NCI-H2227 (cell line): ENCODE data around the gene TMEM271.
"Not testable (repeated sequence)": the region's sequence is repeated elsewhere in the genome, so short reads cannot be mapped to it uniquely, and the experiment has no call there.

ENCODE experiments used
- DNase-seq: peaks from one replicate; lab custom pipeline; 2025; ENCODE audit not compliant: unreplicated experiment; lab: John Stamatoyannopoulos, UW

TMEM271 gene

GRCh38 chr4:610411-611261 lies 34.5 kb upstream of the TMEM271 start:
- no peak for DNase-seq

- DNase-seq, result no peak
These were observed 33.4 kb upstream of the TMEM271 start for GRCh38 chr4:609400-610050.

DNA sequence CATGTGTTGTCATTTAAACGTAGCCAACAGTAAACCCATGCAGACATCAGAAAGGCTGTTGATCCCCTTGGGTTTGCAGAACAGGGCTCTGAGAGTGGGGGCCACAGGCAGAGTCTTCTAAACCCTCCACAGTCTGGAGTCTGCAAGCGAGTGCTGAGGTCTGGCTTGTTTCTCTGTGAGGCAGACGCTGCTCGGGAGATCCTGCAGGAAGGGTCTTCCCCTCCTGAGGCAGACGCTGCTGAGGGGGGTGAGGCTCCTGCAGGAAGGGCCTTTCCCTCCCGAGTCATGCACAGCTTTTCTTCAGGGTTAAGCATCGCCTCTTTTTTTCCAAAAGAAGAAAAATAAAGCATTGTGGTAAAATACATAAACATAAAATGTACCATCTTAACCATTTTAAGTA lies 32.1 kb upstream of the TMEM271 start:
- DNase-seq, result no peak

- DNase-seq, result no peak
These were observed 29.8 kb upstream of the TMEM271 start for GRCh38 chr4:605702-606425.

GRCh38 chr4:604131-604530 lies 28.0 kb upstream of the TMEM271 start:
- DNase-seq, result no peak

DNA sequence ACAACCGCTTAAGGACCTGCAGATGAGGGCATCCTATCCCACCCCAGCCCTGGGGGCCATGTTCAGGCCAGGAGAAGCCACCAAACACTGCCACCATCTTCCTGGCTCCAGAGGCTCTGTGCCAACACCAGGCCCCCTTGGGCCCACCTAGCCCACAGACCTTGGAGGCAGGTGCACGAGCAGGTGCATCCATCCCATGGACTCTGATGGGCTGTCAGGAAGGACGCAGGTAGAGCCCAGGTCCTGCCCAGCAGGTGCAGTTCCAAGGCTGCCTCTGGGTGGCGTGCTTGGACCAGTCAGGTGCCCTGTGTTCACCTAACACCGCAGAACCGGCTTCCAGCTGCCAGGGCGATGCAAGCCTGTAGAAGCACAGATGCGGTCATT lies 26.5 kb upstream of the TMEM271 start:
- no peak for DNase-seq

- no peak for DNase-seq
These were observed 25.8 kb upstream of the TMEM271 start for GRCh38 chr4:601612-602558.

DNA sequence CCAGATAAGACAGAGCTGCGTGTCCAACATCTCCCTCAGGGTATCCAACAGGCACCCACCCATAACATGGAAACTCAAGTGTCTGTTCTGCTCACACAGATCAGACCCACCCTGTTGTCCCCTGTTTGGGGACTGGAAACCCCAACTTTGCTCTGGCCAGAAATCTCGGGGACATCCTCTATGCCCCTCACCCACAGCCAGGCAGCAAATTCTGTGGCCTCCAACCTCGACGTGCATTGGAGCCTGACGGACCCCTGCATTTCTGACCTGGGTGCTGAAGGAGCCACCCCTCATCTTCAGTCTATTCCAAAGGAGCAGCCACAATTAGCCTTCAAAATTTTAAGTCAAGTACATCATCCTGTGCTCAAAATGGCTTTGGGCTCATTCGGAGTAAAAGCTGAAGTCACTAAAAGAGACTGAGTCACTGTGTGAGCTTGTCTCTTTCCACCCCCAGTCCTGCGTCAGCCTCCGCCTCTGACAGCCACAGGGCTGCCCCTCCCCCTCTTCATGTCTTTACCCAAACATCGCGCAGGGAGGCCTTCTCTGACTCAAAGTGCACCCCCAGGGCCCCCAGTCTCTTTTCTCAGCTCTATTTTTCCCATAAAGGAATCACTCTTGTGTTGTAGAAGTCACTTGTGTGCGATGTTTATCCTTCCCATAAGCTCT lies 24.9 kb upstream of the TMEM271 start:
- DNase-seq, result no peak

GRCh38 chr4:600166-600565 lies 24.1 kb upstream of the TMEM271 start:
- DNase-seq, result no peak

GRCh38 chr4:598925-599324 lies 22.8 kb upstream of the TMEM271 start:
- no peak for DNase-seq

DNA sequence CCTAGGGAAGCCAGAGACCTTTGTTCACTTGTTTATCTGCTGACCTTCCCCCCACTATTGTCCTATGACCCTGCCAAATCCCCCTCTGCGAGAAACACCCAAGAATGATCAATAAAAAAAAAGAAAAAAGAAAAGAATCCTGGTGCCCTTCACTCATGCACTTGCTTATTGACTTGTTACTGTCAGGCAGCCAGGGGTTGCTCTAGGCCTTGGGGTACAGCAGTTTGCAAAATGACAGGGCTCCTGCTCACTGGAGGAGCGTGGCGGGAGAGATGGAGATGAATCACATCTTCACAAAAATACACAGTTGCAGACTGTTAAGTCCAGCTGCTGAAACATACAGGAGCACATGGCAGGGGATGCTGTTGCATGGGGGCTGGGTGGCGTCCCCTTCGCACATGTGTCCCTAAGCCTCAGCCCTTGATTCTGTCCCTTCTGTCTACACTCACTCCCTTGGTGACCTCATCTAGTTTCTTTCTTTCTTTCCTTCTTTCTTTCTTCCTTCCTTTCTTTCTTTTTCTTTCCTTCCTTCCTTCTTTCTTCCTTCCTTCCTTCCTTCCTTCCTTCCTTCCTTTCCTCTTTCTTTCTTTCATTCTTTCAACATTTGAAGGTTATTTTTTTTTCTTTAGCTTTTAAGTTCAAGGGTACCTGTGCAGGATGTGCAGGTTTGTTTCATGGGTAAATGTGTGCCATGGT lies 16.9 kb upstream of the TMEM271 start:
- no peak for DNase-seq

DNA sequence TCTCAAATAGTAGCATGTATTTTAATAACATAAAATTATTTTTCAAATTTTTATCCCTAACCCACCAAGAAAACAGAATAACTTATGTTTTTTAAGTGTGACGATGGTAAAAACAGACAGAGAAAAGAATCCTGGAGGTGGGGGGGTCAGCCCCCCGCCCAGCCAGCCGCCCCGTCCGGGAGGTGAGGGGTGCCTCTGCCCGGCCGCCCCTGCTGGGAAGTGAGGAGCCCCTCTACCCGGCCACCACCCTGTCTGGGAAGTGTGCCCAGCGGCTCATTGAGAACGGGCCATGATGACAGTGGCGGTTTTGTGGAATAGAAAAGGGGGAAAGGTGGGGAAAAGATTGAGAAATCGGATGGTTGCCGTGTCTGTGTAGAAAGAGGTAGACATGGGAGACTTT lies 16.1 kb upstream of the TMEM271 start:
- DNase-seq, result not testable (repeated sequence)

DNA sequence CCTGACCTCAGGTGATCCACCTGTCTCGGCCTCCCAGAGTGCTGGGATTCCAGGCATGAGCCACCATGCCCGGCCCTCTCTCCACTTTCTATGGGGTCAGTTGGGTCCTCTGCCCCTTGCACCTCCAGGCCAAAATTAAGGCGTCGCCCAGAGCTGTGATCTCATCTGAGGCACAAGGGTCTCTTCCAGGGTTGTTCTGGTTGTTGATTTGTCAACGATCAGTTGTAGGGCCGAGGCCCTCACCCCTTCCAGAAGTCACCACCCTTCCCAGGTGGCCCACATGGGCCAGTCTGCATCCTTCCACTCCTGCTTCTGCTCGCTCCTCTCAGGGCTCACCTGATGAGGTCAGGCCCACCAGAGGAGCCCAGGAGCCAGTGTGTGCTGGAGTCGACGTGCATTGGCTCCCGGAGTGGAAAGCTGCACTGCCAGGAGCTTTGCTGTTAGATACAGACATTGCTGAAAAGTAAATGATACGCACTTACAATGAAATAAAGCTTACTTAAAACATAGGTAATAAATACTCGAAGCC lies 14.3 kb upstream of the TMEM271 start:
- no peak for DNase-seq

GRCh38 chr4:589219-589963 lies 13.3 kb upstream of the TMEM271 start:
- no peak for DNase-seq

GRCh38 chr4:588351-588849 lies 12.3 kb upstream of the TMEM271 start:
- DNase-seq, result no peak

GRCh38 chr4:587671-588350 lies 11.7 kb upstream of the TMEM271 start:
- no peak for DNase-seq

DNA sequence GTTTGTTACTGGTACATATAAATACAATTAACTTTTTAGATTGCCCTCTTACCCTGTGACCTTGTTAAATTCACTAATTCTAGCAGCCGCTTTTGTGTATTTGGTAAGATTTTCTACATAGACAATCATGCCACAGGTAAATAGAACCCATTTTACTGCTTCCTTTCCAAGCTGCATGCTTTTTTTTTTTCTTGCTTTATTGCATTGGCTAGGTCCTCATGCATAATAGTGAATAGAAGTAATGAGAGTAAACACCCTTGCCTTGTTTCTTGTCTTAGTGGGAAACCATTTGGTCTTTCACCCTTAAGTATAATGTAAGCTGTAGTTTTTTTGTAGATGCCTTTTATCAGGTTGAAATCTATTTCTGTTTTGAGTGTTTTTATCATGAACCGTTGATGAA lies 7.7 kb upstream of the TMEM271 start:
- DNase-seq, result no peak

DNA sequence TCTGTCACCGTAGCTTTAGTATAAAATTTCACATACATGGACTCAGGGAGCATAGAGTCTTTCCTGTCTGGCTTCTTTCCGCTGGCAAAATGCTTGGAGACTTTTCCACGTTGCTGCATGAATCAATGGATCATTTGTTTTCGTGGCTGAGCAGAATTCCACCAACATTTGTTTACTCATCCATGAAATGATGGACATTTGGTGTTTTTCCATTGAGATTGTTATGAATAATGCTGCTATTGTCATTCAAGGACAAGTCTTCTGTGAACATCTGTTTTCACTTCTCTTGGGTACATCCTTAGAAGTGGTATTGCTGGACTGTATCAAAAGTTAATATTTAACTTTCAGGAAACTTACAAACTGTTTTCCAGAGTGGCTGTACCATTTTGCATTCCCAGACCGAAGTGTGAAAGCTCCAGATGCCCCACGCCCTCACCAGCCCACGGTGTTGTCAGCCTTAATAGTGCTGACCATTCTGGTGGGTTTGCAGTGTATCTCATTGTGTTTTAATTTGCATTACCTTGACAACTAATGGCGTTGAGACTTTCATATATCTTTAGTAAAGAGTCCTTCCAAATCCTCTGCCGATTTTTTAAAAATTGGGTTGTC lies 5.8 kb upstream of the TMEM271 start:
- no peak for DNase-seq
